NCI-H2196 (cell line): ENCODE measurements around the gene TMEM222.
"Not testable (repeated sequence)": the region's sequence is repeated elsewhere in the genome, so short reads cannot be mapped to it uniquely, and the experiment has no call there.

Source experiments
- DNase-seq: peaks from one replicate; lab custom pipeline; 2025; ENCODE audit not compliant: unreplicated experiment; lab: John Stamatoyannopoulos, UW

TMEM222 gene, protein sequence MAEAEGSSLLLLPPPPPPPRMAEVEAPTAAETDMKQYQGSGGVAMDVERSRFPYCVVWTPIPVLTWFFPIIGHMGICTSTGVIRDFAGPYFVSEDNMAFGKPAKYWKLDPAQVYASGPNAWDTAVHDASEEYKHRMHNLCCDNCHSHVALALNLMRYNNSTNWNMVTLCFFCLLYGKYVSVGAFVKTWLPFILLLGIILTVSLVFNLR

DNA sequence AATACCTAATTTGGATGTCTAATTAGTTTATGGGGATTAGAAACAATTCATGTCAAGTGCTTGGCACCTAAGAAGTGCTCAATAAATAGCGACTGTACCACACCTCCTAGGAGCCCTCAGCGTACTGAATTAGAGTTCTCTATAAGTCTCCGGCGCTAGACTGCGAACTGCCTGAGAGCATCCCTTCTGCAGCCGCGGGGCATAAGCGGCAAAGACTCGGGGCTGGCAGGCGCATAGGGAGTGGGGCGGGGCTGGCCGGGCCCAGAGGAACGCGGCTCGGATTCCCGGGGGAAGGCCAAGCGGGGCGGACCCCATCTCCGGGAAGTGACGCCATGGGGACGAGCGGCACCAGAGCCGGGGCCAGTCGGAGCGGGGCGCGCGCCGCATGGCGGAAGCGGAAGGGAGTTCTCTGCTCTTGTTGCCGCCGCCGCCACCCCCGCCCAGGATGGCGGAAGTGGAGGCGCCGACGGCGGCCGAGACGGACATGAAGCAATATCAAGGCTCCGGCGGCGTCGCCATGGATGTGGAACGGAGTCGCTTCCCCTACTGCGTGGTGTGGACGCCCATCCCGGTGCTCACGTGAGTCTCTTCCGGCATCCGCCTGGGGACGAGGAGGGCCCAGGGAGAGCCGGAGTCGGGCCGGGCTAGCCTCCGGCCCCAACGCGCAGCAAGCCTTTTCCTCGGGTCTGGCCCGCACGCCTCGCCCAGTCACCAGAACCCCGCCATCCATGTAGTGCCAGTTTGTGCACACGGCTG lies at the start of gene TMEM222:
Gene TMEM222 (plus strand): TSS at position 351 of the 756 bp plus-strand sequence. CDS start 35 bp downstream, at position 386.
- peak; percentile 99 for DNase-seq

DNA sequence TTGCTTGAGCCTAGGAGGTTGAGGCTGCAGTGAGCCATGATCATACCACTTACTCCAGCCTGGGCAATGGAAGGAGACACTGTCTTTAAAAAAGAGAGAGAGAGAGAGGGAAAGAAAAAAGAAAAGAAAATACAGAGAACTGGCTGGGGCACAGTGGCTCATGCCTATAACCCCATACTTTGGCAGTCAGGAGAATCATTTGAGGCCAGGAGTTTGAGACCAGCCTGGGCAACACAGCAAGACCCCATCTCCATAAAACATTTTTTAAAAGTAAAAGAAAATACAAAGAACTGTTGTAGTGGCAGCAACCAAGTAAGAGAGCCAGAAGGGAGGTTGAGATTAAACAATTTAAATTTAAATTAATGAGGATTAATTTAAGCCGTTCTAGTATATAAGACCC lies 47.8 kb upstream of the TMEM222 start:
- no peak for DNase-seq

DNA sequence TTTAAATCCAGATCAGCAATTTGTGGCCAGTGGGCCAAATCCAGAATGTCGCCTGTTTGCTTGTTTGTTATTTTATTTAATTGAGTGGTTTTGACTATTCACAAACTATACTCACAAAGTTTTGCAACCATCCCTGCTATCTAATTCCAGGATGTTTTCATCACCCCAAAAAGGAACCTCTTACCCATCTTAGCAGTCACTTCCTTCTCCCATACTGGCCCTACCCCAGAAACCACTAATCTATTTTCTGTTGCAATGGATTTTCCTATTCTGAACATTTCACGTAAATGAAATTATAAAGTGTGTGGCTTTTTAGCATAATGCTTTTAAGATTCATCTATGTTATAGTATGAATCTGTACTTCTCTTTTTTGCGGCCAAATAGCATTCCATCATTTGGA lies 46.3 kb upstream of the TMEM222 start:
- DNase-seq = no peak

DNA sequence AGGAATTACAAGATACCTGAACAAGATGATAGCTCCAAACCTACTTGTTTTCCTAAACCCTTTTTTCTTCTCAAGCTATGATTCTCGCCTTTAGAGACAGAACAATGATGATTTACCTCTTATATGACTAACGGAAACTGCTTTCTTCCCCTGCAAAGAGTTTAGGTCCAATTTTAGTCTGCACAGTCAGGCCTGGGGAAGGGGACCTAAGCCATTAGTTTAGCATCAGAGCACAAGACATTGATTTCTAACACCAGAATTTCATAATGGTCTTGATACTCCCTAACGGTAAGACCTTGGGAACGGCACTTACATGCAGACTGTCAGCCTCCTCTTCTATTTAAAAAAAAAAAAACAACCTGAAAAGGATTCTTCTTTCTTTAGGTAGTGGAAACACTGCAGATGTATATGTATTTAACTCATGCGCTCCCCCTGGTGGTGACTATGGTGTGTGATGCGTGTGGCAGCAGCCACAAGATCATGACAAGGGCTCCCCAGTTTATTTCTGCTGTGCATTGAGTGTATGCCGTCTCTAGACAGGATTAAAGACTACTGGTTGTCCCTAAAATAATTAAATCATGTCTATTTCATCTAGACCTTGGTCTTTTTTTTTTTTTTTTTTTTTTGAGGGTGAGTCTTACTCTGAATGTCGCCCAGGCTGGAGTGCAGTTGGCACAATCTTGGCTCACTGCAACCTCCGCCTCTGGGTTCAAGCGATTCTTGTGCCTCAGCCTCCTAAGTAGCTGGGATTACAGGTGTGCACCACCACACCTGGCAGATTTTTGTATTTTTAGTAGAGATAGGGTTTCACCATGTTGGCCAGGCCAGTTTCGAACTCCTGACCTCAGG lies 37.3 kb upstream of the TMEM222 start:
- DNase-seq = peak; percentile 85

DNA sequence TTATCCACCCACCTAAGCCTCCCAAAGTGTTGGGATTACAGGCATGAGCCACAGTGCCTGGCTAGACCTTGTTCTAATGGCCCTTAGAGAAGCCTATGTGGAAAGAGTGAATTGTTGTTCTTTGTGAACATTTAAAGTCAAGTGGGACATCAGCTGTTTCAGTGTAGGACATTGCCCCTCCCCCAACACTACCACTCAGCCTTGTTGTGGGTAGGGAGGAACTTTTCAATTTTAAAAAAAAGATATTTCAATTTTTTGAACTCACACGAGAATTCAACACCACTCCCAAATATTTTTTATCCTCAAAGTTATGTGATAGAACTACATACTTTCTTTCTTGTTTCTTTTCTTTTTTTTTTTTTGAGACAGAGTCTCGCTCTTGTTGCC lies 36.7 kb upstream of the TMEM222 start:
- no peak for DNase-seq

DNA sequence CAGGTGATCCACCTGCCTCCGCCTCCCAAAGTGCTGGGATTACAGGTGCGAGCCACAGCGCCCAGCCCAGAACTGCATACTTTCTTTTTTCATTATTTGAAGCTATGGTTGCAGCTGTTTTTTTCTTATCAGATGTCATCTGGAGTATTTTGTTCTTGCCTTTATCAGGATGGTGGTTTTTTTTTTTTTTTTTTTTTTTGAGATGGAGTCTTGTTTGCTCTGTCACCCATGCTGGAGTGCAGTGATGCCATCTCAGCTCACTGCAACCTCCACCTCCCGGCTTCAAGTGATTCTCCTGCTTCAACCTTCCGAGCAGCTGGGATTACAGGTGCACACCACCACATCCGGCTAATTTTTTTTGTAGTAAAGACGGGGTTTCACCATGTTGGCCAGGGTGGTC lies 36.1 kb upstream of the TMEM222 start:
- not testable (repeated sequence) for DNase-seq

DNA sequence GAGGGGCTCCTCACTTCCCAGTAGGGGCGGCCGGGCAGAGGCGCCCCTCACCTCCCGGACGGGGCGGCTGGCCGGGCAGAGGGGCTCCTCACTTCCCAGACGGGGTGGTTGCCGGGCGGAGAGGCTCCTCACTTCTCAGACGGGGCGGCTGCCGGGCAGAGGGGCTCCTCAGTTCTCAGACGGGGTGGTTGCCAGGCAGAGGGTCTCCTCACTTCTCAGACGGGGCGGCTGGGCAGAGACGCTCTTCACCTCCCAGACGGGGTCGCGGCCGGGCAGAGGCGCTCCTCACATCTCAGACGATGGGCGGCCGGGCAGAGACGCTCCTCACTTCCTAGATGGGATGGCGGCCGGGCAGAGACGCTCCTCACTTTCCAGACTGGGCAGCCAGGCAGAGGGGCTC lies 32.8 kb upstream of the TMEM222 start:
- not testable (repeated sequence) for DNase-seq

DNA sequence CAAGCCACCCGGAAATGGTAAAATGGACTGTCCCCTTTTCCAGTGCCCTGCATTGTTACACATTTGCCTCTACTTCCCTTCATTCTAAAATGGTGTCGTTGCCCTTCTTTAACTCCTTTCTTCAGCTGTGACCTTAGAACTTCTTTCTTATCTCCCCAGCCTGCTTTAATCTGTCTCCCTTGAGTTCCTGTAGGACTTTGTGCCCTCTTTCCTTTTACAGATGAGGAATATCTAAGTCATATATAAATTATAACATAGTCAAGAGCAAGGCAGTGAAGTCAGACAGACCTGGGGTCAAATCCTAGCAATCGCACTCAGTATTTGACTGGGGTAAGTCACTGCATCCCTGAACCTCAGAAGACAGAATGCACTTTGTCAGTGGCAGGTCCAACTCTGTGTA lies 31.4 kb upstream of the TMEM222 start:
- no peak for DNase-seq

DNA sequence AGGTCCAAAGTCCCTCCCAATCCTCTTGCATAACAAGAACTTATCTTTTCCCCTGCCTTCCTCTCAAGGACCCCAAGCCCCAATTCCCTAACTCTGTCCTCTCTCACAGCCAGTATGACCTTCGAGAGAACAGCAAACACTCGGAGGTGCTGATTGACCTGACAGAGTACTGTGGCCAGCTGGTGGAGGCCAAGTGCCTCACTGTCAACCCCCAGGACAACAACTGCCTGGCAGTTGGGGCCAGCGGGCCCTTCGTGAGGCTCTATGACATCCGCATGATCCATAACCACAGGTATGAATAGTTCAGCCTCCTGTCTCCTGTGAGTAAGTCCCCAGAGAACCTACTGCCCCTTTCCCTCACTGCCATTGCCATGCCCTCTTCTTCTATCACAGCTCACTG lies 29.9 kb upstream of the TMEM222 start:
- DNase-seq = no peak

DNA sequence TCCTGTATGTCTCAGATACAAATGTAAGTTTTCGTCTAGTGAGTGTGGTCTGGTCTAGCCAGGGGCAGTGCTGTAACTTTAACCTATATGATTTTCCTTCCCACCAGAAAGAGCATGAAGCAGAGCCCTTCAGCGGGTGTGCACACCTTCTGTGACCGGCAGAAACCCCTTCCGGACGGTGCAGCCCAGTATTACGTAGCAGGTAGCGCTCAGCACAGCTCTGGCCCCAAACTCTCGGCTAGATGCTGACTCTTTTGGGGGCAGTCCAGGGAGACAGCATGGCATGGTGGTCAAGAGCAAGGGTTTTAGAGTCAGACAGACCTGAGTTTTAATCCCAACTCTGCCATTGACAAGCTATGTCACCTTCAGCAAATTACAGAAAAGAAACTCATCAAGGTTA lies 28.0 kb upstream of the TMEM222 start:
- no peak for DNase-seq

DNA sequence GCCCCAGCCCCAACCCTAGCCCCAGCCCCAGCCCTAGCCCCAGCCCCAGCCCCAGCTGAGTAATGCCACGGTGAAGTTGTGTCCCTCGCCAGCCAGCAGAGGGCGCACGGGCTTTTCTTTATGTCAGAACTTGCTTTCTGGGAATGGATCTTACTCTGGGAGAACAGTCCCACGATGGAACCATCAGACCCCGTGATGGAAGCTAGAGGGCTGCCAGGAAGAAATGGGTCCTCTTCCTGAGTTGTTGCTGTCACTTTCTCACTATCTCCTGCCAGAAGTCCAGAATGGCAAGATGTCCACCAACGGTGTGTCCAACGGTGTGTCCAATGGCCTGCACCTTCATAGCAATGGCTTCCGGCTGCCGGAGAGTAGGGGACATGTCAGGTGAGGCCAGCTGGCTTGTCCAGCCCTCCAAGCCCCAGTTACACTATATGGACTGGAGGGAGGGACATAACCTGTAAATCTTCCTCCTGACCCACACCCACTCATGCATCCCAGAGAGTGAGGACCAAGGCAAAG lies 25.1 kb upstream of the TMEM222 start:
- DNase-seq = peak; percentile 78

DNA sequence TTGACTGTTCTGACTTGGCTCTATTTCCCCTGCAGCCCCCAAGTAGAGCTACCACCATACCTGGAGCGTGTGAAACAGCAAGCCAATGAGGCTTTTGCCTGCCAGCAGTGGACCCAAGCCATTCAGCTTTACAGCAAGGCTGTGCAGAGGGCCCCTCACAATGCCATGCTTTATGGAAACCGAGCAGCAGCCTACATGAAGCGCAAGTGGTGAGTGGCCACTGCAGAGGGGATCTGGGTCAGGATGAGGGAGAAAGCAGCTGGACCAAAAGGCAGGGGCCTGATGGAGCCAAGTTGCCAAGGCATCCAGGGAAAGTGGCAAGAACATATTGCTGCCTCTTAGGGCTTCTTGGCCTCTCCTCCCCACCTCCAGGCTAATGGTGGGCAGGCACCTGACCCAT lies 24.1 kb upstream of the TMEM222 start:
- no peak for DNase-seq

DNA sequence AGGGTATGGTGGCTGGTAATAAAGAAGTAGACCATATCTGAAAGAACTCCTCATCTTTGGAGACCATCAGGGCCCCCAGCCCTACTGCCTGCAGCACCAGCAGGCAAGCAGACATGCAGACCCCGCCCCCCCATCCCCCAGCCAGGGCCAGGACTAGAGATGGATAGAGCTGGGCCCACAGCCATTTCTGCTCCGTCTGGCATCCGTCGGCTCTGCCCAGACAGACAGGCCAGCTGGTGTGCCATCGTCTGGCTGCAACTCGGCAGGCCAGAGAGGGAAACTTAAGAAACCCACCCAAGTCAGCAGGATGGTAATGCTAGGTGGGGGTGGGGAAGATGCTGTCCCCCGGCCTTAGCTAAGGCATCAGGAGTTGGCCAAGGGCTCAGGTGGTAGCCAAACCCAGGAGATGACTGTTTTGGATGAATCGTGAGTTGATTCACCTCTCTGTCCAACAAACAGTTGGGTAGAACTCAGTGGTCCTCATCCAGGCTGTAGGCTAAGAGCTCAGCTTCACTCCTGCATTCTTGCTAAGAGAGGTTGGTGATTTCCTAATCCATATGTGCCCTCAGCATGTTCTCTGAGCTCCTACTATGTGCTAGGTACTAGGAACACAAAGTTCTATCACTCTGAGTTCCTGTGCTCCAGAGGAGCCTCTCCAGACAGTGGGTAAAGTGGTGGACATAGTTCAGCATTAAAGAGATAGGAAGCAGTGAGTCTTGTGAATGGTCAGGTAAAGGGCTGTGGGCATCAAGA lies 23.2 kb upstream of the TMEM222 start:
- DNase-seq = no peak

DNA sequence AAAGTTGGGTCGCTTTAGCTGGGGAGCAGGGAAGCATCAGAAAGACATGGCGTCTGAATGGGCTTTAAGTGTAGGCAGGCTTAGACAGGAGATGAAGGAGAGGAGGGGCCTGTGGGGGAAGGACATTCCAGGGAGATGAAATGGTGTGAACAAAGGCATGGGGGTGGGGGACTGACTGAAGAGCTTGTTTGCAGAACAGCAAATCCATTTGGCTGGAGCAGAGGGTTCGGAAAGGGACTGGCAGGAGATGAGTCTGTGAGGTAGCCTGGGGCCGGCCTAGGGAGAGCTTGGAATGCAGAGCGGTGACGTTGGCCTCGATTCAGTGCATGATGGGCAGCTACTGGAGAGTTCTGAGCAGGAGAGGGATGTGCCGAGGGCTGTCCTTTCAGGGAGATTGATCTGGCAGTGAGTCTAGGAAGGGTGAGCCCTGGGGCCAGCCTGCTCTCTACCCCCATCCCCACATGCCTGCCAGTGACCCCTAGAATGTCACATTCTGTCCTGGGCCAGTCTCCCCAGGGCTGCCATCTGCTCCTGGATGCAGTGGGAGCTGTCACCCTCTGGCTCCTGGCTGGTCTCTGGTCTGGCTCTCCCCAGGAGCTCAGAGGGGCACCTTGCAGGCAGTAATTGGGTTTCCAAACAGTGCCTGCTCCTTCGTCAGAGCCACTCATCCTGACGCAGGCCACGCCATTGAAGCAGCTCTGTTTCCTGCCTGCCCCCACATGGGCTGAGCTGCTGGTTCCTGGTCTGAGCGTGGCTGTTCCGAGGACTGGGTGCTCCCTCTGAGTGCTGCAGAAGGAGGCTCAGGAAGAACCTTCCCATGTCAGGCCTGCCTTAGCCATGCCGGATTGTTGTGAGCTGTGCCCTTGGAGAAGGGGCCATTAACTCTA lies 22.3 kb upstream of the TMEM222 start:
- peak; percentile 38 for DNase-seq

DNA sequence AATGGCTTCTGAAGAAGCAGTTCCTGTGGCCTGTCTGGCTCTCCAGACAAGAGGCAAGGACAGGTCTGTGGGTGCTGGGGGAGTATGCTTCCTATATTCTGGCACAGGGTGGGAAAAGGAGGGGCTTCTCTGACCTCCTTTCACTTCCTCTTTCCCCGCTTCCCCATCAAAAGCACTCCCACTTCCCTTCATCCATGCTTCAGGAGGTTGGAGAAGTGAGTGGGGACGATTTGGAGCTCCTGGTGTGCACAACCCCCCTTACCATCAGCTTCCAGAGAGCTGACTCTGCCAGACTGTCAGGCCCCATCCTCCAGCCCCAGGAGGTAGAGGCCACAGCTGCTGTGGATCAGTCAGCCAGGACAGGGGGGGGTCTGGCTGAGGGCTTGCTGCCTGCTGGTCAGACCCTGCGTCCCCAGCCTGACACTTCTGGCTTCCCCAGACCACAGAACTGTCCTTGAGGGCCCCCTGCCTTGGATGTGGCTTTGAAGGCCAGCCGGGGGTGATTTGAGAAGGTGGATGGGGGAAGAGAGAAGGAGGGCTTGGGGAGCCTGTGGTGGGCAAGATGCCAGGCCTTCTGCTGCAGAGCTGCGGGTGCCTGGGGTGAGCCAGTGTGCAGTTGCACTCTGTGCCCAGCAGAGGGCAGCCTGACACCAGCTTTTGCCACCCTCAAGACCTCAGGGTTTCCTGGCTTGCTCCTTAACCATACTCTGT lies 21.5 kb upstream of the TMEM222 start:
- DNase-seq = peak; percentile 84

DNA sequence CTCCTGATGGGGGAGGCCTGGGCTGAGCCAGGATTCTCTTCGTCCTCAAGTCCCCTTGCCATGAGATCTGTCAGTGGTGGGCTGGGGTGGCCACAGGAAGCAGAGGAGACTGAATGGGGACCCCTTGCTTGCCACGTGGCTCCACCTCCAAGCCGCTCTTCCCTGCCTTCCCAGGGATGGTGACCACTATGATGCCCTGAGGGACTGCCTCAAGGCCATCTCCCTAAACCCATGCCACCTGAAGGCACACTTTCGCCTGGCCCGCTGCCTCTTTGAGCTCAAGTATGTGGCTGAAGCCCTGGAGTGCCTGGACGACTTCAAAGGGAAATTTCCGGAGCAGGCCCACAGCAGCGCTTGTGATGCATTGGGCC lies 20.9 kb upstream of the TMEM222 start:
- peak; percentile 53 for DNase-seq

DNA sequence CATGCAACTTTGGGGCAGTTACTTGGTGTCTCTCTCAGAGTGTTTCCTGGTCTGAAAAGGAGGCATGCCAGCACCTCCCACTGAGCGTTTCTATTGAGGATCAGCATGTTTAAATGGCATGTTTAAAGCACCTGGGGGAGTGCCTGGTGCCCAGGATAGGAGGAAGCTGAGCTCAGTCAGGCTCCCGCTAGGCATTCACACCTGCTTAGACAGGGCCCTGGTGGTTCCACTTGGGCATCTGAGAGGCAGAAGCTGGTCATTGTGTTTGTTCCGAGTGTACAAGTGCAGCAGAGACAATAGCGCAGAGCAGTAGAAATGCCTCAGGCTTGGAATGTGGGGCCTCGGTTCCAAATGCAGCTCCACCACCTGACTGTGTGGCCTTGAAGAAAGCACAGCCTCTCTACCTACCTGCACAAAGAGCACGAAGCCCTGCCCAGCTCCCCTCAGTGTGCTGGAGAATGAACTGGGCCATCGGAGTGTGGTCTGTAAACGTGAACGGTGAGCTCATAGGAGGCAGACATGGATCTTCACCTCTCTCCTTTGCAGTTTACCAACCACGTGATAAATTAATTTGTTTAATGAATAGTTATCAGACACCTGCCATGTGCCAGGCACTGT lies 20.3 kb upstream of the TMEM222 start:
- peak; percentile 71 for DNase-seq

DNA sequence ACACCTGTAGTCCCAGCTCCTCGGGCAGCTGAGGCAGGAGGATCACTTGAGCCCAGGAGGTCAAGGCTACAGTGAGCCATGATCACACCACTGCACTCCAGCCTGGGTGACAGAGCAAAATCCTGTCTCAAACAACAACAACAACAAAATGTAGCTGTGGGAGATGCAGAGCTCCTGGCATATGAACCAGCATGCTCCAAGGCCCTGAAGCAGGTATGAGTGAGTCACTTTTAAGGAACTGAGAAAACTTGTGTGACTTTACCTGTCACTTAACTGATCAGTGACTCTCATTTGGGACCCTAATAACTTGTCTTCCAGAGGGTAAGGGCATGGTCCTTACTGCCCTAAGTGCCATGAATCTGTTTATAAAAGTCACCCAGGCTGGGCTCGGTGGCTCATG lies 19.4 kb upstream of the TMEM222 start:
- DNase-seq = no peak

DNA sequence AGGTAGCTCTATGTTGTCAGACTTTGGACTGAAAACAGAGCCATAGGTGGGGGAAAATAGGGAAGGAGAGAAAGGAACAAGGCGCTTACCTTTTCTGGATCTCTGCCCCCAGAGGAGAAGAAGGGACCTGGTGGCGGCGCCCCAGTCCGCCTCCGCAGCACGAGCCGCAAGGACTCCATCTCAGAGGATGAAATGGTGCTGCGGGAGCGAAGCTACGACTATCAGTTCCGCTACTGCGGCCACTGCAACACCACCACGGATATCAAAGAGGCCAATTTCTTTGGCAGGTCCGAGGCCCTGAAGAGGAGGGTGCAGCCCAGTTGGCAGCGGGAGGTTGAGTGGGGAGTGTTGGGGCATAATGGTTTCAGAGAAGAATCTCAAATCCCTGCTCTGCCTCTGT lies 18.5 kb upstream of the TMEM222 start:
- DNase-seq = no peak
